Ovary (tissue), 9 donors: ENCODE measurements around the gene CACNA2D3. TPM values are rescaled to one million over a fixed set of nuclear protein-coding genes. Genes with fewer than 3 reads are reported as not detected.

Experiments
- DNase-seq, 5 donors: peaks; one replicate each; pipeline ENCODE4 v3.0.0-alpha.2; 2019 to 2020
- H3K27ac ChIP-seq, 2 donors: fragments of 200-600 bp; one replicate each; pipeline versions ENCODE4 v1.5.1 to v1.8.0; 2019 to 2022
- H3K27me3 ChIP-seq: fragments of 200-600 bp; one replicate; pipeline ENCODE4 v1.8.0; 2022
- H3K36me3 ChIP-seq: fragments of 200-600 bp; sonication (generic); one replicate; pipeline ENCODE4 v1.5.1; 2019
- H3K4me1 ChIP-seq: one replicate; pipeline ENCODE4 v1.8.1; 2013; ENCODE audit warnings: mild to moderate bottlenecking, moderate library complexity; ENCODE audit not compliant: insufficient read depth
- H3K4me3 ChIP-seq: fragments of 200-600 bp; sonication (generic); one replicate; pipeline ENCODE4 v1.5.1; 2017
- H3K9me3 ChIP-seq, 2 donors: fragments of 200-600 bp in 1 of 2; sonication (generic) in 1 of 2; one replicate each; pipeline versions ENCODE4 v1.5.1 to v1.8.1; 2013 to 2019; ENCODE audit warnings: mild to moderate bottlenecking in 1 of 2, moderate library complexity in 1 of 2
- EP300 ChIP-seq: sonication (generic); formaldehyde crosslinking; IDR thresholded peaks from one replicate; pipeline ENCODE4 v1.6.1; 2017; ENCODE audit warnings: antibody characterized with exemption
- POLR2A ChIP-seq: fragments of 450-650 bp; IDR thresholded peaks from one replicate; pipeline ENCODE4 v1.6.1; 2017; ENCODE audit warnings: antibody characterized with exemption, mild to moderate bottlenecking, moderate library complexity
- WGBS, 3 donors: extraction: QIAGEN DNeasy Blood & Tissue Kit in 1 of 3; methylation state at CpG; one replicate each; pipeline versions ENCODE4 v1.1.5 to v1.1.7; 2013 to 2017; 5-methylcytosine and 5-hydroxymethylcytosine counted together
- intact Hi-C, 4 donors: fragments of 100-400 bp; cut with DNase I; formaldehyde crosslinking; loops; one replicate each; pipeline versions ENCODE4 v1.11.0 to v1.15.1; 2022 to 2023
- polyA plus RNA-seq, 2 donors: library from polyadenylated mRNA; stranded (reverse); fragments of 200-250 nt in 1 of 2; fragments of 350-450 nt in 1 of 2; fragmentation: Illumina TruSeq in 1 of 2; extraction: RNeasy Lipid Tissue Mini Kit (QIAGEN cat#74804) in 1 of 2; gene quantifications; one replicate each; pipeline ENCODE4 v1.2.3, GENCODE V29; 2013 to 2014
- total RNA-seq, 7 donors: library from RNA; depleted of rRNA in 2 of 7; stranded (reverse); fragments of >200 nt in 2 of 7; fragmentation: NEBNext Ultra II Directional in 3 of 7; extraction: Animal tissue kit (Norgen Biotek cat#: 25700) in 3 of 7; gene quantifications; one replicate each; pipeline versions ENCODE4 v1.1.0 to v1.2.4, GENCODE V29; 2016 to 2023
- TF ChIP-seq, protein P1 (sequence below), 3 donors: fragments of 450-650 bp in 2 of 3; fragments of 200-600 bp in 1 of 3; IDR thresholded peaks; one replicate each; pipeline versions ENCODE4 v1.5.1 to v1.8.0; 2016 to 2022; ENCODE audit warnings: antibody characterized with exemption in 3 of 3, mild to moderate bottlenecking in 1 of 3
- donor health status: DM: no; HTN: no; CAD: no; lungs with moderate emphysema.
- donor health status: DM: no; HTN: no; CAD: no.
- donor health status: Bipolar disorder and iron deficiency.
- donor health status: DM: yes; HTN: yes; CAD: no.
- donor health status: DM: no; HTN: no; CAD: no.
- donor health status: DM: yes; HTN: yes; CAD: no.

CACNA2D3 gene
- total and polyA plus RNA-seq, 9 donors = 2.0 to 10.1 (median 4.7) TPM

DNA sequence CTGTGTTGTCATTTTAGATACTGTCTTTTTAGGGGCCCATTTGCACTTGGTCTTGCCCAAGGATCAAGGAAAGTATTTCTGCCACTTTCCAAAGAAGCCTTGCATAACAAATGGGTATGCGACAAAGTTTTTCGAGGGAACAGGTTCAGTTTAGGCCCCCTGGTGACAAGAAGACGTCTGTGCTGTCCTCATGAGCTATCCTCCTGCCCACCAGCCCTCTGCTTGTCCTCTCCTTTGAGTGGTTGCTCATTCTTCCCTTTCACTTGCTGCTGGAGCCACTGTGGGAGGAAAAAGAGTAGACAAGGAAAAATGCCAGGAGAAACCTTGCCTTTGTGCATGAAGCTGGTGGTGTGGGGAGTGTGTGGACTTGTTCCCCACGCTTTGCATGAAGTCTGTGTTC is 171.9 kb downstream of the CACNA2D3 start:
- intact Hi-C loops = no loop called here
- no peak overlapping the region for H3K27ac ChIP-seq
- no peak for DNase-seq
- TF ChIP-seq EP300 = no peak
- no peak for TF ChIP-seq POLR2A
- TF ChIP-seq, protein P1, sequence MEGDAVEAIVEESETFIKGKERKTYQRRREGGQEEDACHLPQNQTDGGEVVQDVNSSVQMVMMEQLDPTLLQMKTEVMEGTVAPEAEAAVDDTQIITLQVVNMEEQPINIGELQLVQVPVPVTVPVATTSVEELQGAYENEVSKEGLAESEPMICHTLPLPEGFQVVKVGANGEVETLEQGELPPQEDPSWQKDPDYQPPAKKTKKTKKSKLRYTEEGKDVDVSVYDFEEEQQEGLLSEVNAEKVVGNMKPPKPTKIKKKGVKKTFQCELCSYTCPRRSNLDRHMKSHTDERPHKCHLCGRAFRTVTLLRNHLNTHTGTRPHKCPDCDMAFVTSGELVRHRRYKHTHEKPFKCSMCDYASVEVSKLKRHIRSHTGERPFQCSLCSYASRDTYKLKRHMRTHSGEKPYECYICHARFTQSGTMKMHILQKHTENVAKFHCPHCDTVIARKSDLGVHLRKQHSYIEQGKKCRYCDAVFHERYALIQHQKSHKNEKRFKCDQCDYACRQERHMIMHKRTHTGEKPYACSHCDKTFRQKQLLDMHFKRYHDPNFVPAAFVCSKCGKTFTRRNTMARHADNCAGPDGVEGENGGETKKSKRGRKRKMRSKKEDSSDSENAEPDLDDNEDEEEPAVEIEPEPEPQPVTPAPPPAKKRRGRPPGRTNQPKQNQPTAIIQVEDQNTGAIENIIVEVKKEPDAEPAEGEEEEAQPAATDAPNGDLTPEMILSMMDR (IDR thresholded peaks at IDR 0.05) = no peak
- H3K27me3 ChIP-seq = no peaks in the 10 kb centered on the region
- H3K36me3 ChIP-seq = no peaks in the 10 kb centered on the region
- peaks cover 4% of the 10 kb centered on the region for H3K4me1 ChIP-seq
- H3K9me3 ChIP-seq = no peaks in the 10 kb centered on the region
- WGBS, 3 donors = 70 to 74% (median 74%) methylated on average over 4 of the region's 4 CpGs
- no peak overlapping the region for H3K4me3 ChIP-seq

DNA sequence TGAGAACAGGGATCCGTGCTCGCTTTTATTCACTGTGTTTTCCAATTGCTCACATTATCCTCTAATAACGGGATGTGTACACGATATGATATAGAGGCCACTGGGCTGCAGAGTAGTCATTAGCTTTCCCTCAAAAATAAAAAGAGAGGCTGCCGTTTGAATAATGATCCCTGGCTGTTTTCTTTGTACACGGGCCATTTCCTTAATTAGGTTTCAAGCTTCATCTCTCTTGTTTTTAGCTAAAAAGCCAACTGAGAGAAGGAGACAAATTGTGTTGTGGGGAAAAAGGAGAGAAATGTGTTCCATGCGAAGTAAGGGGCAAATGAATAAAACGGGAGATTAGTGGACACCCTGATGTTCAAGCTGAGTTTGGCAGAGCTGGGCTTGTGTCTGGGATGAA is 174.2 kb downstream of the CACNA2D3 start:
- Histone ChIP-seq H3K36me3 (no peaks in the 10 kb centered on the region), H3K9me3 (no peaks in the 10 kb centered on the region), H3K4me3 (no peak overlapping the region), H3K27me3 (no peaks in the 10 kb centered on the region), H3K27ac (no peak overlapping the region), H3K4me1 (peaks cover 4% of the 10 kb centered on the region)
- WGBS, 3 donors = 26 to 33% (median 27%) methylated on average over 8 of the region's 8 CpGs
- intact Hi-C loops = no loop called here
- no peak for DNase-seq
- TF ChIP-seq EP300 = no peak
- TF ChIP-seq POLR2A = no peak
- TF ChIP-seq, protein P1 (IDR thresholded peaks at IDR 0.05) = no peak

DNA sequence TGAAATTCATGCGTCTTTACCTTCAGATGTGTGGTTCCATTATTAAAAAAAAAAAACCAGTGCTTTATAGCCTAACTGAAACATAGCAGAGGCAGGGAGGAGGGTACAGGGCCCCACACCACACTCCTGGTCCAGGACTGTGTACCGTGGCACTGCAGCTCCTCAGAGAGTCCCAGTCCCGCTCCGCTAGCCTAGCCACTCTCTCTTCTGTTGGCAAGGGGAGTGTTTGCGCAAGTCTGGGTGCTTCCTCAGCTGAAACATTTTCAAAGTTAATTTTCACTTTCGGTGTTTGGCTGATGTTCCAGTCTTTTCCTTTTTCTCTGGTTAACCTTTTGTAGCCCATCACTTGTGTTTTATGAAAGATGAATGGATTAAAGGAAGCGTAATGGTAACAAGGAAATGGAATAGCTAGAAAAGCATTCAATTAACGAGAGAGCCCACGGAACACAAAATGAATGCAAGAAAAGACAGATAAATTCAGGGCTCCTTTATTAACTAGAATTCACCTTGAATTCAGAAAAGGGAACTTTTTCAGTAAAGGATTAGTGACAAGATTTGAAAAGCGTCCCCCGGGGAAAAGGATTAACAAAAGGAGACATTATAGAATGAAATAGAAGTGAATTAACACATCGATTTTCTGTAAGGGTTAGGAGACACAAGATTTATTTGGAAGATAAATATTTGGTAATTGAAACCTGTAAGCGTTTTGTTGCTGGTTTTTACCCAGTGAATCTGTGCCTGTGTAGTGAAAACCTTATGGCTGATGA is 177.0 kb downstream of the CACNA2D3 start:
- Histone ChIP-seq H3K9me3 (no peaks in the 10 kb centered on the region), H3K4me3 (no peak overlapping the region), H3K27ac (no peak overlapping the region), H3K36me3 (no peaks in the 10 kb centered on the region), H3K27me3 (no peaks in the 10 kb centered on the region), H3K4me1 (peaks cover 4% of the 10 kb centered on the region)
- 56 to 71% (median 66%) methylated on average over 13 of the region's 13 CpGs for WGBS, 3 donors
- intact Hi-C loops = no loop called here
- no peak for TF ChIP-seq EP300
- DNase-seq = no peak

DNA sequence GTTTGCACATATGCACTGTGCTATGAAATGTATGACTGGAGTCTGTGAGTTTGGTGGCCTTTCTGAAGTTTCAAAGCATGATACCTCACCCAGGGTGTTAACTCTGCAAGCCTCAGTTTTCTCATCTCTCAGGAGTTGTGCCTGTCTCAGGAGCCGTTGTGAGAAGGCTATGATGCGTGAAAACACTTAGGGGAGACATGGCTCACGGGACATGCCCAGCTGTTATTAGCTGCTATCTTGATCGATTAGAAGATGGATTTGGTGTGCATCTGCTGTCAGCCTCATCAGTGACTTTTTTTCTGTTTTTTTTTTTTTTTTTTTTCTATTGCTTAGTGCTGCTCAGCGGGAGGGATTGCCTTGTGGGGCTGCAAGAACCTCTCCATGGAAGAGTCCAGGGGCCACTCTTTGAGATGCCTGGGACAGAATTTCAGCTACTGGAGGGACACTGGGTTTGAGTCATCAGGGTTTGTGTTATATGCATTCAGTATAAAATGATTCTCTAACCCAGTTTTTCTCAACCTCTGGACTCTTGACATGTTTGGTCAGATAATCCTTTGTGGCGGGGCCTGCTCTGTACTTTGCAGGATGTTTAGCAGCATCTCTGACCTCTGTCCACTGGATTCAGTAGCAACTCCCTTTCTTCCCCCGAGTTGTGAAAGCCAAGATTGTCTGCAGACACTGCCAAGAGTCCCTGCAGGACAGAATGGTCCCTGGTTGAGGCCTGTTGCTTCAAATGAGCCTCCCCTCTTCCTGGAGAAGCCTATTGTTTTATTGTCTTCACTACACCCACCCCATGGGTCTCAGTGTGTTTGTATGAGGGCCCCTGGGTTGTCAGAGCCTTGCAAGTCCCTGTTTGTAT is 181.4 kb downstream of the CACNA2D3 start:
- intact Hi-C loops = no loop called here
- WGBS, 3 donors = 75 to 77% (median 76%) methylated on average over 7 of the region's 7 CpGs
- Histone ChIP-seq H3K27ac (no peak overlapping the region), H3K4me1 (no peaks in the 10 kb centered on the region), H3K9me3 (no peaks in the 10 kb centered on the region), H3K27me3 (no peaks in the 10 kb centered on the region), H3K4me3 (no peak overlapping the region), H3K36me3 (no peaks in the 10 kb centered on the region)
- DNase-seq = no peak
- TF ChIP-seq, protein P1 (IDR thresholded peaks at IDR 0.05) = no peak
- TF ChIP-seq POLR2A (no peak), EP300 (no peak)

DNA sequence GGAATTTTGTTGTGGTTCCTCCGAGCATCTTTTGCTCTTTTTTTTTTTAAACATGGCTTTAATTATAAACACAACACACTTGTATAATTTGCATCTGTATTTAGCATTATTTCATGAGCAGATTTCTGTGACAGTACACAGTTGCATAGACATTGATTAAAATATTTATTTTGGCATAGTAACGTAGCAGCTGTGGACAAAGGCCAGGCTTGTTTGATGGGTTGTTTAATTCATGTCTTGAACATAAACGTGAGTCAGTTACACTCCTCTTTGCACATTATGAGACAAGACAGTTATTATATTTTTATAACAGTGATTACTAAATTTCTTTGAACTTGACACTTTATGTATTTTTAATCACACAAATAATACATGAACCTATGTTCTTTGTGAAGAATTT is 182.5 kb downstream of the CACNA2D3 start:
- no peak overlapping the region for H3K27ac ChIP-seq
- no peak overlapping the region for H3K4me3 ChIP-seq
- TF ChIP-seq POLR2A = no peak
- intact Hi-C loops = no loop called here
- no peaks in the 10 kb centered on the region for H3K4me1 ChIP-seq
- H3K27me3 ChIP-seq = no peaks in the 10 kb centered on the region
- no peaks in the 10 kb centered on the region for H3K9me3 ChIP-seq
- H3K36me3 ChIP-seq = no peaks in the 10 kb centered on the region
- 25 to 36% (median 32%) methylated on average over 3 of the region's 3 CpGs for WGBS, 3 donors
- no peak for DNase-seq
